ENCODE data around the gene AAGAB.
"Not testable (repeated sequence)": the region's sequence is repeated elsewhere in the genome, so short reads cannot be mapped to it uniquely, and the experiment has no call there.

The AAGAB gene

DNA sequence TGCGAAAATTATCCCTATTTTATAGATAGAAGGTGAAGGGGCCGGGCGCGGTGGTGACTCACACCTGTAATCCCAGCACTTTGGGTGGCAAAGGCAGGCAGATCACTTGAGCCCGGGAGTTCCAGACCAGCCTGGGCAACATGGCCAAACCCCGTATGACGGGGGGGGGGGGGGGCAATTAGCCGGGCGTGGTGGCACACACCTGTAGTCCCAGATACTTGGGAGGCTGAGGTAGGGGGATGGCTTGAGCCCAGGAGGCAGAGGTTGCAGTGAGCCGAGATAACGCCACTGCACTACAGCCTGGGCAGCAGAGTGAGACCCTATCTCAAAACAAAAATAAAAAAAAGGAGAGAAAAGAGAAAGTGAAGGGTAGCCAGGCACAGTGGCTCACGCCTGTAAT is 1.4 kb downstream of the AAGAB start:
- DNase-seq, result no peak

DNA sequence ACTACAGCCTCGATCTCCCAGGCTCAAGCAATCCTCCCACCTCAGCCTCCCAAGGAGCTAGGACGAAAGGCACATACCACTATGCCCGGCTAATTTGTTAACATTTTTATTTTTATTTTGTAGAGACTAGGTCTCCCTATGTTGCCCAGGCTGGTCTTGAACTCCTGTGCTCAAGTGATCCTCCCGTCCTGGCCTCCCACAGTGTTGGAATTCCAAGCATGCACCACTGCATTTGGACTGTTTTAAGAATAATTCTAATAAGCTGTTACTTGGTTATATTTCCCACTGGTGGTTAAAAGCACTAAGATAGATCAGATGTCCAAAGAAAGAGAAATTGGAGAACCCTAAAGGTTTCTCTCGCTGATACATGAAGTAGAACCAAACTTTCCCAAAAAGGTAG is 3.1 kb downstream of the AAGAB start:
- DNase-seq, result no peak

DNA sequence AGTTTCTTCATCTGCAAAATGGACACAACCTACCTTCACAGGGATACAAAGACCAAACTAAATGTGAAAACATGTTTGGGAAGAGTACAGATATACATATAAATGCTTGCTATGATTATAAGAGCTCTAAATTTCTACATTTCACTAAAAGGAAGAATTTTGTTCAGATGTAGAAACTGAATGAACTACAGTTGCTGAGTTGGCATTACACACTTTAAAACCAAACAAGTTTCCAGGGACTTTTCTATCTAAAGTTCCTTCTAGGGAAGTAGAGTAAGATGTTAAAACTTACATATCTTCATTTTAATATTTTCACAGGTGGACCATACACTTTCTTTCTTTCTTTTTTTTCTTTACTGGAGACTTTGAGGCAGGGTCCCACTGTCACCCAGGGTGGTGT is 4.6 kb downstream of the AAGAB start:
- DNase-seq, result no peak

DNA sequence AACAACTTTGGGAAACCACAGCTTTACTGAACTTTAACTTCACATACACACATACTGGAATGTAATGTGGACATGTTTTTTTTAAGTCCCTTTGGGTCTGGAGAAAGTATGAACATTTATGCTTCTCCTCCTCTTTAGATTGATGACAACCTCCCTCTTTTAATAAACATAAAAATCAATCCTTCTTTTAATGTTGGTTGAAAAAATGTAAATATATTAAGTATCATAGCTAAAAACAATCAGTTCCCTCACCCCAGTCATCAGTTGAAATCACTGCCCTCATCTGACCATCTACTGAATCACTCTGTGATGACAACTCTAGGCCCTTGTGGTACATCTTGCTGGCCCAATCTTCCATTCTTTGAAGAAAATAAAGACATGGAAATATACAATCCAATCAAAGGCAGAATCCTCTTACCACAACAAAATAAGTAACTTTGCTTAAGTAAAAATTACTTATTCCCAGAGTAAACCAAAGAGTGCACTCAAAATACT is 6.4 kb downstream of the AAGAB start:
- no peak for DNase-seq

- not testable (repeated sequence) for DNase-seq
Measured at GRCh38 chr15:67246606-67247005, 7.9 kb downstream of the AAGAB start.

DNA sequence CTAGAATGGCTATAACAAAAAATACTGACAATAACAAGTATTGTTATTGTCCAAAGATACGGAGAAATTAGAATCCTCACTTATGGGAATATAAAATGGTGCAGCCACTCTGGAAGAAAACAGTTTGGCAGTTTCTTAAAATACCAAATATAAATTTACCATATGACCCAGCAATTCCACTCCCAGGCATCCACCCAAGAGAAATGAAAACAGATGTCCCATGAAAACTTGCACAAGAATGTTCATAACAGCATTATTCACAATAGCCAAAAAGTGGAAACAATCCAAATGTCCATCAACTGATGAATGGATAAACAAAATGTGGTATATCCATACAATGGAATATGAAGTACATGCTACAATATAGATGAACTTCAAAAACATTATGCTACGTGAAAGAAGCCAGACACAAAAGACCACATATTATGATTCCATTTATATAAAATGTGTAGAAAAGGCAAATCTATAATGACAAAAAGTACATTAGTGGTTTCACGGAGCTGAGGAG is 9.4 kb downstream of the AAGAB start:
- no peak for DNase-seq

- no peak for DNase-seq
Measured at GRCh38 chr15:67242708-67243111, 11.8 kb downstream of the AAGAB start.

- DNase-seq, result no peak
Measured at GRCh38 chr15:67241132-67241855, 13.2 kb downstream of the AAGAB start.

DNA sequence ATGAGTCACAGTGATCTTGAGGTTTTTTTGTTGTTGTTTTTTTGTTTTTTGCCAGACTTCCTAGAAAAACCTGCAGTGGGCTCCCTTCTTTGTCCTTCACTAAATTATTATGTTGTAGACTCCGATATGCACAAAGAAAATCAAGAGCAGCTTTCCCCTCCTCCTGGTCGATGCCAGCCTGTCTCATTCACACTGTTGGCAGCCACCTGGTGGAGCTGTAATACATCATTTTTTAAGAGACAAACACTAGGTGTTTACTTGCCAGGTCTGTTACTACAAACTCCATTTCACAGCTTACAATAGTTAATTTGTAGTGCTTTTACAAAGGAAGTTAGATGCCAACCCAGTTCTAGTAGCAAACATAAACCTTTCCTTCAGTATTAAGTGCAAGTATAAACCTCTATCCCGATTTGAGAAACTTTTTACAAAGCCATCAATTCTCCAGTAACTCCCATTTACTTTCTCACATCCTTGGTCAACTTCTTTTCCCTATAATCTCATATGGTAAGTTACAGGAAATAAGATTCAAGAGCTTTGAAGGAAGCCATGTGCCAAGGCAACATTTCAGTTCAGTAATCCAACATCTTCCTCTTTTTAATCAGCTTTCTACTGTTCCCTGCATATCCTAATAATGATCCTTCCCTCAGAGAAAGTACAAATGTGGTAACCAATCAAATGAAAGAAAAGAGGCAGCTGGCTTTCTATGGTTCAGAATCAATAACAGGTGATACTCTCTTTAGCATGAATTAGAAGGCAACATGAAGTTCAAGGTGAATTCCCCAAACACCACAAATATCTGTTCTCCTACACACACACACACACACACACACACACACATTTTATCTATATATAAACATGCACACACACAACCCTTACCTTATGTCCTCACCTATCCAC is 14.0 kb downstream of the AAGAB start:
- DNase-seq, result no peak

- no peak for DNase-seq
Measured at GRCh38 chr15:67232591-67232990, 21.9 kb downstream of the AAGAB start.

- DNase-seq, result no peak
Measured at GRCh38 chr15:67230504-67230903, 24.0 kb downstream of the AAGAB start.

- no peak for DNase-seq
Measured at GRCh38 chr15:67228286-67228685, 26.2 kb downstream of the AAGAB start.

DNA sequence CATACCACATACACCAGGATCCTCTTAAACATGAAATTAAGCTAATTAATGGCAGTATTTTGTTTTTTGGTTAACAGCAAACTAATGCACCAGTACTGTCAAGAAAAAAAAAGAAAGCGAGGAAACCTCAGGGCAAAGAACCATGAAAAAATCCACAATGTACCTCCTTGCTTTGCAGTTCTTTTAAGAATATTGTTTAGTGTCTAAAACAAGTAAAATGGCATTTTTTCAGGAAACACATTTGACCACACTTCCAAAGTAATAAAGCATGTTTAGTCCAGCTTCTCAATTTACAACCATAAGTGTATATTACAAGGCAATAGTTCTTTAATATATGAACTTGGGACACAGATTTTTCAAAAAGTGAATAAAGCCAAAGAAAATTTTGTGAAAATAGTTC is 26.6 kb downstream of the AAGAB start:
- DNase-seq, result no peak

DNA sequence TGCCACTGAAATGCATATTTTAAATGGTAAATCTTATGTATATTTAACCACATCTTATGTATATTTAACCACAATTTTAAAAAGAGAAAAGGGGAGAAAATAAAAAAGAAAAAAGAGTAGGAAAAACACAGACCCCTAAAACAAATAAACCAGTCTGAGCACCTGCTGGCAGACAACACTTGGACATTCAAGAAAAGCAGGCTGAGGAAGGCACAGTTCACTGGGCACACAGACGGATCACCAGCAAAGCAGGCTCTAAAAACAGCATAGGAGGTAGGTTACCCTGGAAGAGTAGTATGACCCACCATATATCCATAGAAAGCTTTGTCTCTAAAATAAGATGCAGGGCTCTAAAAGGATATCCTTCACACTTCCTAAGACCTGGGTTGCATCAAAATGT is 27.0 kb downstream of the AAGAB start:
- no peak for DNase-seq

DNA sequence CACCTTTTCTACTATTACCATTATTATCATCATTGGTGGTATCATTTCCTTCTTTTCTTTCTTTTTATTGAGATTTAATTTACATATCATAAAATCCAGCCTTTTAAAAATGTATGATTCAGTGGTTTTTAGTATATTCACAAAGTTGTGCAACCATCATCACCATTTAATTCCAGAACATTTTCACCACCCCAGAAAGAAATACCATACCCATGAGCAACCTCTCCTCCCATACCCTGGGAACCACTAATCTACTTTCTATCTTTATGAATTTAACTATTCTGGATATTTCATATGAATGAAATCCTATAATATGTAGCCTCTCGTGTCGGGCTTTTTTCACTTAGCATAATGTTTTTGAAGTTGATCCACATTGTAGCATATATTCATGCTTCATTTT is 29.1 kb downstream of the AAGAB start:
- DNase-seq, result no peak

DNA sequence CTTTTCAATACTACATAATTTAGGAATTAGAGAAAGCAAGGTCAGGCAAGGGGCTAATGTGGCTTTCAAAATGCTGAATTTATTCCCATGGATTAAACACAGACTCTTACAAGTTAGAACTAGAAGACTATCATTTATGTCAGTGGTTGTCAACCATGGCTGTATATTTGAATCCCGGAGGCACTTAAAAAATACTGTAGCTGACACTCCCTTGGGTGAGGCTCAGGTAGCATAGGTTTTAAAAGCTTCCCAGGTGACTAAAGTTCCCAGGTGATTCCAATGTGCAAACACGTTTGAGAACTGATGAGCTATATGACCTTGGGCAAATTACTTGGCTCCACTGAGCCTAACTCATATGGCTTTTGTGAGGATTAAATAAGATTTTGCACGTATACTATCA is 29.6 kb downstream of the AAGAB start:
- no peak for DNase-seq

DNA sequence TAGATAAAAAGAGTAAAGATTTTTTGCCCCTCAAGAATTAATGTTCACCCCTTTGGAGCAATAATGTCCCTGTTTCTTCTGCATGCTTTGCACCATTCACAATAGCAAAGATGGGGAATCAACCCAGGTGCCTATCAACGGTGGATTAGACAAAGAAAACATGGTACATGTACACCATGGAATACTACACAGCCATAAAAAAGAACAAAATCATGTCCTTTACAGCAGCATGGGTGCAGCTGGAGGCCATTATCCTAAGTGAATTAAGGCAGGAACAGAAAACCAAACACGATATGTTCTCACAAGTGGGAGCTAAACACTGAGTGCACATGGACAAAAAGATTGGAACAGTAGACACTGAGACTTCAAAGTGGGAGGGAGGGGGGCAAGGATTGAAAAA is 35.2 kb downstream of the AAGAB start:
- no peak for DNase-seq

- DNase-seq, result no peak
Measured at GRCh38 chr15:67218428-67218827, 36.0 kb downstream of the AAGAB start.

- no peak for DNase-seq
Measured at GRCh38 chr15:67216859-67217258, 37.6 kb downstream of the AAGAB start.

- no peak for DNase-seq
Measured at GRCh38 chr15:67215102-67215501, 39.4 kb downstream of the AAGAB start.

- no peak for DNase-seq
Measured at GRCh38 chr15:67212684-67213367, 41.6 kb downstream of the AAGAB start.

- DNase-seq, result no peak
Measured at GRCh38 chr15:67210555-67211168, 43.8 kb downstream of the AAGAB start.

DNA sequence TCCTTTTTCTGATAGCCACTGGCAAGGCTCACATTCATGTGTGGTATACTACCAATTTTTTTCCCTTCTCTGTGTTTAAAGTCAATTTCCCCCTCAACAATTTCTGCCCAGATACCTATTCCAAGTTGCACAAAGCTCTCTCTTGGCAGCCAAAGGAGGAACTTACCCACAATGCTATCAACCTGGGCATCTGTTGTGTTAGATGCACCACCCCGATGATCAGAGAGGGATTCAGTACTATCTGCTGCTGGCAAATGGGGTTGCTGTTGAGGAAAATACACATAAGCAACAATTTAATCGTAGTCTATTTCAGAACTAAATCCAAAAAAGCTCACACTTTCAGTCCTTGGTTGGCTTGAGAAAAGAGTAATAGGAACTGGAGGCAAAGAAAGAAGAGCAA is 46.1 kb downstream of the AAGAB start:
- DNase-seq, result no peak

All from NCI-H1436 treated with DMSO at 0.1 percent for 48 hours (cell line).